Sigmoid colon (tissue), 4 donors: ENCODE results near the gene TMIGD2.

Experiments
- CTCF ChIP-seq, 4 experiments: fragments of 450-650 bp in 3 of 4; fragments of 200-600 bp in 1 of 4; IDR thresholded peaks; one replicate each; pipeline ENCODE4 v1.5.1; 2016 to 2019; ENCODE audit warnings: antibody characterized with exemption in 4 of 4, mild to moderate bottlenecking in 3 of 4, moderate library complexity in 2 of 4
- EP300 ChIP-seq, 4 donors: sonication (generic); formaldehyde crosslinking; IDR thresholded peaks; one replicate each; pipeline ENCODE4 v1.6.1; 2017; ENCODE audit warnings: antibody characterized with exemption in 4 of 4

GRCh38 chr19:4292515-4292914, 9.7 kb downstream of the TMIGD2 start:
- TF ChIP-seq CTCF (IDR thresholded peaks at IDR 0.05) = no peak
- TF ChIP-seq EP300 (IDR thresholded peaks at IDR 0.05) = no peak
